Right lobe of liver (tissue), 6 donors: ENCODE results near the gene FAM240B. TPM values are rescaled to one million over a fixed set of nuclear protein-coding genes. Genes with fewer than 3 reads are reported as not detected.

Experiments used
- ATAC-seq, 4 donors: fragments of 200-7000 bp; cut with Tn5 transposase; one replicate each; pipeline ENCODE4 v1.9.1; 2020; ENCODE audit warnings: mild to moderate bottlenecking in 4 of 4, moderate library complexity in 4 of 4
- DNase-seq, 3 donors: peaks; one replicate each; pipeline ENCODE4 v3.0.0-alpha.2; 2020
- H3K27ac ChIP-seq, 3 donors: fragments of 200-600 bp; one replicate each; pipeline ENCODE4 v1.8.0; 2022
- H3K27me3 ChIP-seq, 2 donors: fragments of 200-600 bp; one replicate each; pipeline ENCODE4 v1.8.0; 2022
- H3K36me3 ChIP-seq, 4 donors: fragments of 200-600 bp; sonication (generic) in 1 of 4; one replicate each; pipeline versions ENCODE4 v1.5.1 to v1.8.0; 2017 to 2022; ENCODE audit warnings: control low read depth in 1 of 4
- H3K4me1 ChIP-seq, 4 donors: fragments of 200-600 bp; sonication (generic) in 1 of 4; one replicate each; pipeline versions ENCODE4 v1.5.1 to v1.8.0; 2017 to 2022; ENCODE audit warnings: control low read depth in 1 of 4
- H3K4me3 ChIP-seq, 3 donors: fragments of 200-600 bp; one replicate each; pipeline ENCODE4 v1.8.0; 2022
- H3K9me3 ChIP-seq, 4 donors: fragments of 200-600 bp; sonication (generic) in 1 of 4; one replicate each; pipeline versions ENCODE4 v1.5.1 to v1.8.0; 2017 to 2022; ENCODE audit warnings: control low read depth in 1 of 4
- CTCF ChIP-seq, 4 donors: fragments of 200-600 bp in 3 of 4; fragments of 450-650 bp in 1 of 4; IDR thresholded peaks; one replicate each; pipeline versions ENCODE4 v1.5.1 to v1.8.0; 2016 to 2022; ENCODE audit warnings: antibody characterized with exemption in 4 of 4, mild to moderate bottlenecking in 2 of 4
- POLR2A ChIP-seq: fragments of 450-650 bp; IDR thresholded peaks from one replicate; pipeline ENCODE4 v1.6.1; 2017; ENCODE audit warnings: antibody characterized with exemption, mild to moderate bottlenecking
- WGBS: methylation state at CpG from one replicate; pipeline ENCODE4 v1.1.6; 2018; ENCODE audit warnings: low coverage, low lambda C conversion rate; ENCODE audit not compliant: insufficient coverage; ENCODE audit errors: missing lambda C conversion rate; 5-methylcytosine and 5-hydroxymethylcytosine counted together
- intact Hi-C, 2 donors: fragments of 100-400 bp; cut with DNase I; formaldehyde crosslinking; loops; one replicate each; pipeline versions ENCODE4 v1.11.2 to v1.14.1; 2022
- total RNA-seq, 6 experiments: library from RNA; depleted of rRNA in 2 of 6; stranded (reverse); fragments of >200 nt in 2 of 6; fragmentation: NEBNext Ultra II Directional in 3 of 6; extraction: Animal tissue kit (Norgen Biotek cat#: 25700) in 3 of 6; gene quantifications; one replicate each; pipeline versions ENCODE4 v1.1.0 to v1.2.4, GENCODE V29; 2016 to 2023
- donor health status: DM: no; HTN: yes; CAD: no.
- donor health status: DM: no; HTN: no; CAD: no.
- donor health status: DM: no; HTN: no; CAD: no.
- donor health status: DM: no; HTN: yes; CAD: no.
- donor health status: DM: no; HTN: yes; CAD: no.

Gene FAM240B
- total RNA-seq, 6 experiments from 2014 or later, result not detected

GRCh38 chr9:38727497-38728001 lies 7.6 kb upstream of the FAM240B start:
- DNase-seq, result no peak
- ATAC-seq, result peak; percentile 55 to 83 (median 74)
- intact Hi-C loops, result no loop called here

GRCh38 chr9:38724754-38725153 lies 4.8 kb upstream of the FAM240B start:
- ATAC-seq, result no peak
- intact Hi-C loops, result no loop called here
- Histone ChIP-seq H3K4me3 (no peak overlapping the region), H3K9me3 (no peaks in the 10 kb centered on the region), H3K27ac (no peak overlapping the region), H3K27me3 (no peaks in the 10 kb centered on the region), H3K4me1 (no peaks in the 10 kb centered on the region), H3K36me3 (no peaks in the 10 kb centered on the region)
- WGBS, result 75% methylated on average over 10 of the region's 10 CpGs
- TF ChIP-seq CTCF (IDR thresholded peaks at IDR 0.05), result no peak
- no peak for TF ChIP-seq POLR2A
- no peak for DNase-seq

More at GRCh38 chr9:38727497-38728001, 7.6 kb upstream of the FAM240B start:
- TF ChIP-seq CTCF (IDR thresholded peaks at IDR 0.05) (peak in 3 of 4 donors; percentile 23 to 41 (median 32)), POLR2A (no peak)
- Histone ChIP-seq H3K4me1 (no peaks in the 10 kb centered on the region), H3K27me3 (no peaks in the 10 kb centered on the region), H3K4me3 (no peak overlapping the region), H3K36me3 (no peaks in the 10 kb centered on the region), H3K9me3 (no peaks in the 10 kb centered on the region), H3K27ac (no peak overlapping the region)
- WGBS, result 30% methylated on average over 4 of the region's 10 CpGs

- no peak for TF ChIP-seq CTCF (IDR thresholded peaks at IDR 0.05)
- TF ChIP-seq POLR2A, result no peak
- Histone ChIP-seq H3K9me3 (no peaks in the 10 kb centered on the region), H3K4me3 (no peak overlapping the region), H3K4me1 (peaks cover 0 to 7% (median 3%) of the 10 kb centered on the region in 4 donors), H3K27ac (no peak overlapping the region), H3K27me3 (no peaks in the 10 kb centered on the region), H3K36me3 (no peaks in the 10 kb centered on the region)
- 82% methylated on average over 1 of the region's 1 CpG for WGBS
- DNase-seq (no peak), ATAC-seq (no peak)
- intact Hi-C loops, result no loop called here
Observed at GRCh38 chr9:38718148-38718547, 1.8 kb downstream of the FAM240B start.

- Histone ChIP-seq H3K27ac (no peak overlapping the region), H3K27me3 (no peaks in the 10 kb centered on the region), H3K9me3 (no peaks in the 10 kb centered on the region), H3K4me3 (no peak overlapping the region), H3K4me1 (peaks cover 0 to 7% (median 3%) of the 10 kb centered on the region in 4 donors), H3K36me3 (no peaks in the 10 kb centered on the region)
- intact Hi-C loops, result no loop called here
- no peak for TF ChIP-seq CTCF (IDR thresholded peaks at IDR 0.05)
- TF ChIP-seq POLR2A, result no peak
- ATAC-seq (no peak), DNase-seq (no peak)
- WGBS, result 50% methylated on average over 2 of the region's 2 CpGs
Observed at GRCh38 chr9:38715684-38716083, 4.2 kb downstream of the FAM240B start.

GRCh38 chr9:38713426-38713825 lies 6.5 kb downstream of the FAM240B start:
- 22% methylated on average over 4 of the region's 5 CpGs for WGBS
- ATAC-seq (peak; percentile 87 to 98 (median 91)), DNase-seq (no peak)
- Histone ChIP-seq H3K36me3 (no peaks in the 10 kb centered on the region), H3K27ac (peak overlapping the region in 1 of 3 donors; percentile 48), H3K4me1 (peaks cover 0 to 7% (median 3%) of the 10 kb centered on the region in 4 donors), H3K27me3 (no peaks in the 10 kb centered on the region), H3K4me3 (no peak overlapping the region), H3K9me3 (no peaks in the 10 kb centered on the region)
- TF ChIP-seq CTCF (IDR thresholded peaks at IDR 0.05) (no peak), POLR2A (no peak)
- intact Hi-C loops, result no loop called here
